CD4-positive, alpha-beta T cell (primary cell): Measurements from ENCODE around the gene BUB3. TPM values are rescaled to one million over a fixed set of nuclear protein-coding genes. Genes with fewer than 3 reads are reported as not detected.

Experiments
- ATAC-seq: fragments of 200-7000 bp; cut with Tn5 transposase; one replicate; pipeline ENCODE4 v1.10.0; 2022; ENCODE audit warnings: mild to moderate bottlenecking; ENCODE audit not compliant: poor library complexity
- CTCF ChIA-PET: fragments of 350-600 bp; sonication (Branson Sonifier 250); formaldehyde crosslinking; loops from one replicate; lab custom pipeline; 2021; ENCODE audit warnings: antibody characterized with exemption, inconsistent platforms; lab: Charles Lee
- POLR2A ChIA-PET: fragments of 350-600 bp; sonication (Branson Sonifier 250); formaldehyde crosslinking; loops from one replicate; lab custom pipeline; 2021; ENCODE audit warnings: antibody characterized with exemption, inconsistent platforms; lab: Charles Lee
- DNase-seq, 14 experiments: peaks; one replicate each; pipeline ENCODE4 v3.0.0-alpha.2; 2013 to 2020; ENCODE audit warnings: mixed read lengths in 2 of 14
- H3K27ac ChIP-seq, 2 donors: one replicate each; pipeline versions ENCODE4 v1.5.1 to v1.7.0; 2013; ENCODE audit warnings: low read length in 2 of 2, low read depth in 1 of 2, mild to moderate bottlenecking in 1 of 2
- H3K27me3 ChIP-seq, 2 experiments: 1 replicate in 1 of 2; 2 replicates in 1 of 2; pipeline versions ENCODE4 v1.6.1 to v1.7.0; 2013; ENCODE audit warnings: low read length in 2 of 2, control low read depth in 1 of 2, mild to moderate bottlenecking in 1 of 2, moderate library complexity in 1 of 2; ENCODE audit not compliant: insufficient read depth in 2 of 2, control insufficient read depth in 1 of 2
- H3K36me3 ChIP-seq: one replicate; pipeline ENCODE4 v1.6.1; 2013; ENCODE audit warnings: low read length, control low read depth; ENCODE audit not compliant: insufficient read depth
- H3K4me1 ChIP-seq: one replicate; pipeline ENCODE4 v1.6.1; 2013; ENCODE audit warnings: low read length, control low read depth; ENCODE audit not compliant: insufficient read depth
- H3K4me3 ChIP-seq: one replicate; pipeline ENCODE4 v1.5.1; 2013; ENCODE audit warnings: mild to moderate bottlenecking, low read length, moderate library complexity
- H3K9me3 ChIP-seq, 2 experiments: 1 replicate in 1 of 2; 2 replicates in 1 of 2; pipeline versions ENCODE4 v1.6.1 to v1.7.0; 2013; ENCODE audit warnings: low read length in 2 of 2, mild to moderate bottlenecking in 2 of 2, control low read depth in 1 of 2, moderate library complexity in 1 of 2; ENCODE audit not compliant: control insufficient read depth in 1 of 2, insufficient read depth in 1 of 2
- H3K27ac Mint-ChIP-seq: one replicate; pipeline ENCODE4 v1.8.0; 2020; ENCODE audit warnings: mixed read lengths
- H3K27me3 Mint-ChIP-seq: one replicate; pipeline ENCODE4 v1.8.0; 2021; ENCODE audit warnings: mixed read lengths
- H3K36me3 Mint-ChIP-seq: one replicate; pipeline ENCODE4 v1.8.0; 2021; ENCODE audit warnings: low read depth, mixed read lengths
- H3K4me1 Mint-ChIP-seq: one replicate; pipeline ENCODE4 v1.8.0; 2021; ENCODE audit warnings: low read depth, mixed read lengths
- H3K4me3 Mint-ChIP-seq: one replicate; pipeline ENCODE4 v1.8.0; 2020; ENCODE audit warnings: mild to moderate bottlenecking, mixed read lengths
- H3K9me3 Mint-ChIP-seq: one replicate; pipeline ENCODE4 v1.8.0; 2020; ENCODE audit warnings: mixed read lengths
- intact Hi-C, 2 experiments: fragments of 100-400 bp; cut with DNase I in 1 of 2; cut with micrococcal nuclease in 1 of 2; formaldehyde crosslinking; loops; one replicate each; pipeline versions ENCODE4 v1.15.1 to v1.9.0; 2023 to 2025; cut with DNase I, micrococcal nuclease
- total RNA-seq, 174 experiments: library from RNA in 2 of 174; stranded (reverse) in 2 of 174; gene quantifications; one replicate each; pipeline ENCODE4 v1.2.3 and lab custom pipeline; 2021 to 2026
- TF ChIP-seq, protein P1 (sequence below): fragments of 200-600 bp; IDR thresholded peaks from one replicate; pipeline ENCODE4 v1.8.0; 2022; ENCODE audit warnings: antibody characterized with exemption, mild to moderate bottlenecking

Gene BUB3
- total RNA-seq, 2 experiments from 2014 or later: 167 to 178 TPM

DNA sequence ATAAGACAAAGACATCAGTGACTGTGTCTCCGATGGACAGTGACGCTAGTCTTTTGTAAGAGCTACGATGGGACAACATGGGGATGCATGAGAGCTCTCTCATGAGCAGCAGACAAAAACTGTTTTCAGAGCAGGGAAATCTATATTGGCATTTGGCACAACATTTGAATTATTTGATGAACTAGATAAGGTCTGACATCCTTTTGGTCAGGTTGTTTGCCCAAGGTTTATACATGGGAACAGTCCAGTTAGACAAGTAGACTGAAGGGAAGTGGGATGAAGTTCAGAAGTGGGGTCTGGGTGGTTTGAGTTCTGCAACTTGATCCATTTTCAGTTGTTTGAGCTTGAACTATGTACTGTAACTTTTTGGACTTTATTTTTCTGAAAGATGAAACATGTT is 50.8 kb downstream of the BUB3 start:
- DNase-seq (no peak), ATAC-seq (no peak)
- Histone ChIP-seq H3K4me1 (no peaks in the 10 kb centered on the region), H3K9me3 (peaks cover 4 to 7% of the 10 kb centered on the region in 2 experiments), H3K27me3 (no peaks in the 10 kb centered on the region), H3K36me3 (no peaks in the 10 kb centered on the region), H3K27ac (no peak overlapping the region), H3K4me3 (no peak overlapping the region)
- ChIA-PET POLR2A (no interaction called here), CTCF (no interaction called here)
- Mint-ChIP-seq H3K27me3 (no peaks in the 10 kb centered on the region), H3K4me1 (peaks cover 29% of the 10 kb centered on the region), H3K27ac (no peak overlapping the region), H3K36me3 (peaks cover 51% of the 10 kb centered on the region), H3K9me3 (peaks cover 4% of the 10 kb centered on the region), H3K4me3 (no peak overlapping the region)
- TF ChIP-seq, protein P1, sequence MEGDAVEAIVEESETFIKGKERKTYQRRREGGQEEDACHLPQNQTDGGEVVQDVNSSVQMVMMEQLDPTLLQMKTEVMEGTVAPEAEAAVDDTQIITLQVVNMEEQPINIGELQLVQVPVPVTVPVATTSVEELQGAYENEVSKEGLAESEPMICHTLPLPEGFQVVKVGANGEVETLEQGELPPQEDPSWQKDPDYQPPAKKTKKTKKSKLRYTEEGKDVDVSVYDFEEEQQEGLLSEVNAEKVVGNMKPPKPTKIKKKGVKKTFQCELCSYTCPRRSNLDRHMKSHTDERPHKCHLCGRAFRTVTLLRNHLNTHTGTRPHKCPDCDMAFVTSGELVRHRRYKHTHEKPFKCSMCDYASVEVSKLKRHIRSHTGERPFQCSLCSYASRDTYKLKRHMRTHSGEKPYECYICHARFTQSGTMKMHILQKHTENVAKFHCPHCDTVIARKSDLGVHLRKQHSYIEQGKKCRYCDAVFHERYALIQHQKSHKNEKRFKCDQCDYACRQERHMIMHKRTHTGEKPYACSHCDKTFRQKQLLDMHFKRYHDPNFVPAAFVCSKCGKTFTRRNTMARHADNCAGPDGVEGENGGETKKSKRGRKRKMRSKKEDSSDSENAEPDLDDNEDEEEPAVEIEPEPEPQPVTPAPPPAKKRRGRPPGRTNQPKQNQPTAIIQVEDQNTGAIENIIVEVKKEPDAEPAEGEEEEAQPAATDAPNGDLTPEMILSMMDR: no peak
- intact Hi-C loops: no loop called here

DNA sequence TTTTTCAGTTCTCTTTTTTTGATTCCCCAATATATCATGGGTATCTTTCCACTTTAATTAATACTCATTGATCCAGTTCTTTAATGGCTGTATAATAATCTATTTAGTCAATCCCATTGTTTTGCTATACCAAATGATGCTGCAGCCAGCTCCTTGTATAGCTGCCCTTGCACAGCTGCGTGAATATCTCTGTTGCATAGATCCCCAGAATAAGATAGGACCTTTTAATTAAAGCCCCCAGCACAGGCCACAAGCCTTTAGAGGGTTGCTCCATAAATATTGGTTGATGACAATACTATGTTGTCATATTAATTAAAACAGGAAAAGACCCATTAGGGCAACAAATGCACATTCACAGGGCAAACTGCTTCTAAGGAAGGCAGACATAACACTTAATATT is 57.9 kb downstream of the BUB3 start:
- Histone ChIP-seq H3K27ac (no peak overlapping the region), H3K36me3 (no peaks in the 10 kb centered on the region), H3K27me3 (no peaks in the 10 kb centered on the region), H3K9me3 (peaks cover 4 to 7% of the 10 kb centered on the region in 2 experiments), H3K4me3 (no peak overlapping the region), H3K4me1 (no peaks in the 10 kb centered on the region)
- Mint-ChIP-seq H3K4me3 (no peak overlapping the region), H3K4me1 (no peaks in the 10 kb centered on the region), H3K36me3 (peaks cover 65% of the 10 kb centered on the region), H3K9me3 (peaks cover 11% of the 10 kb centered on the region), H3K27me3 (no peaks in the 10 kb centered on the region), H3K27ac (no peak overlapping the region)
- POLR2A ChIA-PET: interaction anchor here (0.5 kb wide), 1 partner anchor 30 kb away, joined by 3 read pairs; no protein-coding TSS in a partner anchor
- no peak for ATAC-seq
- TF ChIP-seq, protein P1: no peak
- CTCF ChIA-PET: no interaction called here
- intact Hi-C loops: no loop called here
- no peak for DNase-seq

DNA sequence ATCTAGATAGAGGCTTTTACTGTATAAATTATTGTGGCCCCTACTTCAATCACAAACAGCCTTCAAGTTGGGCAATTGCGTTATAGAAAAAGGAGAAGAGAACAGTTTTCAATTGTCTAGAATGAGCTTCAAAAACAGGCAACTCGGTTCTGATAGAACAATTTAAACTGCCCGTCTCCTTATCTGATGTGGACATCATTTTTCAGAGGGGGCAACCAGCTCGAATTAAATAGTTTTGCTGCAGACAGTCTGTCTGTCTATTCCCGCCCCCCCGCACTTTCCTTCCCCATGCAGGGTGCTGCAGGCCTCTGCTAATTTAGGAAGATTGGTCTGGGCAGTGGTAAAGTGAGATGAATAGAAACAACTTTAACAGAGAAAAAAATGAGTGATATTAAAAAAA is 58.4 kb downstream of the BUB3 start:
- peaks cover 4 to 7% of the 10 kb centered on the region in 2 experiments for H3K9me3 ChIP-seq
- intact Hi-C loops: no loop called here
- H3K36me3 Mint-ChIP-seq: peaks cover 67% of the 10 kb centered on the region

More for the DNA sequence above, 58.4 kb downstream of the BUB3 start:
- H3K4me1 Mint-ChIP-seq: no peaks in the 10 kb centered on the region
- POLR2A ChIA-PET: interaction anchor here (0.5 kb wide), 1 partner anchor 29 kb away, joined by 3 read pairs; no protein-coding TSS in a partner anchor
- no peak overlapping the region for H3K4me3 ChIP-seq
- H3K27ac Mint-ChIP-seq: no peak overlapping the region
- no peaks in the 10 kb centered on the region for H3K36me3 ChIP-seq
- no peak overlapping the region for H3K27ac ChIP-seq
- no peak for DNase-seq
- CTCF ChIA-PET: no interaction called here
- no peak overlapping the region for H3K4me3 Mint-ChIP-seq
- TF ChIP-seq, protein P1: no peak
- no peaks in the 10 kb centered on the region for H3K27me3 Mint-ChIP-seq
- H3K9me3 Mint-ChIP-seq: peaks cover 9% of the 10 kb centered on the region
- no peak for ATAC-seq
- H3K4me1 ChIP-seq: no peaks in the 10 kb centered on the region
- H3K27me3 ChIP-seq: no peaks in the 10 kb centered on the region
